M059J (cell line): ENCODE measurements around the gene SLTM. TPM values are rescaled to one million over a fixed set of nuclear protein-coding genes. Genes with fewer than 3 reads are reported as not detected.

Experiments used
- total RNA-seq: library from RNA; depleted of rRNA; stranded (reverse); fragments of >200 nt; shearing (Covaris generic); gene quantifications from 2 replicates; pipeline ENCODE4 v1.2.3, GENCODE V29; 2014; rRNA removed

The SLTM gene
- total RNA-seq, 1 experiment from 2014 or later, result 35.1 TPM

Other genes with a start within 250 kb of the SLTM start
- gene ADAM10, start 184.0 kb downstream of the SLTM start, total RNA-seq, result 62.8 and 107 TPM in 2 replicates
- 4.5 and 5.6 TPM in 2 replicates for gene MINDY2, start 162.4 kb downstream of the SLTM start, total RNA-seq
- 16.7 and 20.9 TPM in 2 replicates for gene RNF111, start 54.0 kb upstream of the SLTM start, total RNA-seq
- gene CCNB2, start 171.5 kb upstream of the SLTM start, total RNA-seq, result 164 and 165 TPM in 2 replicates